H9 (cell line): Measurements from ENCODE around the gene NLRP14. TPM values are rescaled to one million over a fixed set of nuclear protein-coding genes. Genes with fewer than 3 reads are reported as not detected.

Experiments used
- DNase-seq: peaks from one replicate; pipeline ENCODE4 v3.0.0-alpha.2; 2017
- H2AFZ ChIP-seq: one replicate; pipeline ENCODE4 v1.6.1; 2013; ENCODE audit warnings: mild to moderate bottlenecking, low read length, control low read depth, moderate library complexity
- H2AK5ac ChIP-seq: 2 replicates; pipeline ENCODE4 v1.6.1; 2013; ENCODE audit warnings: low read length, control low read depth, mixed read lengths; ENCODE audit not compliant: insufficient read length
- H2BK120ac ChIP-seq: one replicate; pipeline ENCODE4 v1.6.1; 2013; ENCODE audit warnings: low read depth, mild to moderate bottlenecking, low read length, control low read depth, inconsistent platforms; ENCODE audit not compliant: poor library complexity, severe bottlenecking
- H2BK12ac ChIP-seq: 2 replicates; pipeline ENCODE4 v1.6.1; 2013; ENCODE audit warnings: low read length, control low read depth, mixed read lengths, low read depth; ENCODE audit not compliant: insufficient read length
- H2BK15ac ChIP-seq: 2 replicates; pipeline ENCODE4 v1.6.1; 2013; ENCODE audit warnings: low read depth, low read length, control low read depth
- H2BK20ac ChIP-seq: one replicate; pipeline ENCODE4 v1.6.1; 2013; ENCODE audit warnings: low read depth, mild to moderate bottlenecking, low read length, control low read depth, inconsistent platforms; ENCODE audit not compliant: poor library complexity, severe bottlenecking
- H2BK5ac ChIP-seq: 2 replicates; pipeline ENCODE4 v1.6.1; 2013; ENCODE audit warnings: low read length, control low read depth, mixed read lengths; ENCODE audit not compliant: insufficient read length
- H3K14ac ChIP-seq: 2 replicates; pipeline ENCODE4 v1.6.1; 2013; ENCODE audit warnings: low read length, control low read depth; ENCODE audit not compliant: insufficient read depth
- H3K18ac ChIP-seq: 2 replicates; pipeline ENCODE4 v1.6.1; 2013; ENCODE audit warnings: low read depth, mild to moderate bottlenecking, mixed read lengths, low read length, control low read depth; ENCODE audit not compliant: insufficient read length
- H3K23ac ChIP-seq: 2 replicates; pipeline ENCODE4 v1.6.1; 2013; ENCODE audit warnings: low read length, control low read depth, mixed read lengths, low read depth; ENCODE audit not compliant: insufficient read length
- H3K23me2 ChIP-seq: 2 replicates; pipeline ENCODE4 v1.6.1; 2013; ENCODE audit warnings: low read depth, mild to moderate bottlenecking, mixed read lengths, low read length, control low read depth; ENCODE audit not compliant: insufficient read length, poor library complexity, severe bottlenecking
- H3K27ac ChIP-seq: 2 replicates; pipeline ENCODE4 v1.5.1; 2013; ENCODE audit warnings: low read length, control low read depth, mixed read lengths, low read depth; ENCODE audit not compliant: insufficient read length
- H3K27me3 ChIP-seq: 2 replicates; pipeline ENCODE4 v1.6.1; 2013; ENCODE audit warnings: low read length, control low read depth, inconsistent platforms; ENCODE audit not compliant: insufficient read depth
- H3K4ac ChIP-seq: 2 replicates; pipeline ENCODE4 v1.6.1; 2013; ENCODE audit warnings: low read depth, mild to moderate bottlenecking, control low read depth, inconsistent platforms, low read length, moderate library complexity
- H3K4me1 ChIP-seq: 2 replicates; pipeline ENCODE4 v1.6.1; 2013; ENCODE audit warnings: low read length, control low read depth, inconsistent platforms; ENCODE audit not compliant: insufficient read depth
- H3K4me2 ChIP-seq: 2 replicates; pipeline ENCODE4 v1.6.1; 2013; ENCODE audit warnings: low read length, control low read depth, mixed read lengths; ENCODE audit not compliant: insufficient read length, insufficient read depth
- H3K56ac ChIP-seq: 2 replicates; pipeline ENCODE4 v1.6.1; 2013; ENCODE audit warnings: low read depth, mild to moderate bottlenecking, mixed read lengths, low read length, control low read depth; ENCODE audit not compliant: insufficient read length
- H3K79me1 ChIP-seq: 2 replicates; pipeline ENCODE4 v1.6.1; 2013; ENCODE audit warnings: low read depth, mild to moderate bottlenecking, moderate library complexity, low read length, control low read depth, inconsistent platforms; ENCODE audit not compliant: insufficient read depth, poor library complexity, severe bottlenecking
- H3K79me2 ChIP-seq: 2 replicates; pipeline ENCODE4 v1.6.1; 2013; ENCODE audit warnings: low read length, control low read depth, inconsistent platforms; ENCODE audit not compliant: insufficient read depth
- H3K9ac ChIP-seq: 2 replicates; pipeline ENCODE4 v1.6.1; 2013; ENCODE audit warnings: low read length, control low read depth, mixed read lengths; ENCODE audit not compliant: insufficient read length; ENCODE audit errors: extremely low read depth
- H3K9me3 ChIP-seq: one replicate; pipeline ENCODE4 v1.6.1; 2013; ENCODE audit warnings: low read depth, low read length, inconsistent platforms; ENCODE audit not compliant: control insufficient read depth
- H3T11ph ChIP-seq: one replicate; pipeline ENCODE4 v1.6.1; 2013; ENCODE audit warnings: mild to moderate bottlenecking, low read length, control low read depth, inconsistent platforms
- H4K20me1 ChIP-seq: one replicate; pipeline ENCODE4 v1.6.1; 2013; ENCODE audit not compliant: control insufficient read depth, insufficient read length, insufficient read depth
- H4K5ac ChIP-seq: 2 replicates; pipeline ENCODE4 v1.6.1; 2013; ENCODE audit warnings: low read depth, mild to moderate bottlenecking, mixed read lengths, low read length, control low read depth; ENCODE audit not compliant: insufficient read length
- H4K8ac ChIP-seq: replicated peaks from 2 replicates; pipeline ENCODE4 v1.6.1; 2013; ENCODE audit warnings: low read length, control low read depth, mixed read lengths, low read depth; ENCODE audit not compliant: insufficient read length
- H4K91ac ChIP-seq: 2 replicates; pipeline ENCODE4 v1.6.1; 2013; ENCODE audit warnings: low read depth, mild to moderate bottlenecking, moderate library complexity, mixed read lengths, low read length, control low read depth; ENCODE audit not compliant: insufficient read length
- H3K27ac Mint-ChIP-seq, 3 experiments: 2 replicates in 2 of 3; 3 replicates in 1 of 3; pipeline ENCODE4 v1.8.0; 2020 to 2021; ENCODE audit warnings: mixed read lengths in 3 of 3, mild to moderate bottlenecking in 1 of 3, moderate library complexity in 1 of 3
- H3K27me3 Mint-ChIP-seq: 2 replicates; pipeline ENCODE4 v1.8.0; 2021; ENCODE audit warnings: low read depth, mild to moderate bottlenecking, moderate library complexity, mixed read lengths
- H3K36me3 Mint-ChIP-seq, 3 experiments: 2 replicates in 2 of 3; 3 replicates in 1 of 3; pipeline ENCODE4 v1.8.0; 2020 to 2021; ENCODE audit warnings: low read depth in 3 of 3, mixed read lengths in 3 of 3; ENCODE audit not compliant: insufficient read depth in 1 of 3
- H3K4me1 Mint-ChIP-seq, 2 experiments: 2 replicates each; pipeline ENCODE4 v1.8.0; 2020; ENCODE audit warnings: mixed read lengths in 2 of 2
- H3K4me3 Mint-ChIP-seq, 2 experiments: 2 replicates in 1 of 2; 3 replicates in 1 of 2; pipeline ENCODE4 v1.8.0; 2020 to 2021; ENCODE audit warnings: mild to moderate bottlenecking in 2 of 2, mixed read lengths in 2 of 2, moderate library complexity in 1 of 2
- H3K9me3 Mint-ChIP-seq, 2 experiments: 2 replicates in 1 of 2; 3 replicates in 1 of 2; pipeline ENCODE4 v1.8.0; 2020; ENCODE audit warnings: mild to moderate bottlenecking in 2 of 2, mixed read lengths in 2 of 2, moderate library complexity in 1 of 2
- CTCF ChIP-seq: fragments of 200-600 bp; sonication (generic); conservative IDR thresholded peaks from 3 replicates; pipeline ENCODE4 v1.8.0; 2021; ENCODE audit warnings: antibody characterized with exemption, mild to moderate bottlenecking
- WGBS: extraction: QIAGEN DNeasy Blood & Tissue Kit; methylation state at CpG from one replicate; pipeline ENCODE4 v1.1.7; 2013; ENCODE audit warnings: missing lambda C conversion rate, low lambda C conversion rate, mixed read lengths; ENCODE audit not compliant: insufficient read length; ENCODE audit errors: extremely low coverage; 5-methylcytosine and 5-hydroxymethylcytosine counted together
- total RNA-seq: library from RNA; stranded (reverse); gene quantifications from 2 replicates; pipeline ENCODE4 v1.2.1, GENCODE V29; 2021

Gene NLRP14
- total RNA-seq, 1 experiment from 2014 or later = 0.07 TPM

DNA sequence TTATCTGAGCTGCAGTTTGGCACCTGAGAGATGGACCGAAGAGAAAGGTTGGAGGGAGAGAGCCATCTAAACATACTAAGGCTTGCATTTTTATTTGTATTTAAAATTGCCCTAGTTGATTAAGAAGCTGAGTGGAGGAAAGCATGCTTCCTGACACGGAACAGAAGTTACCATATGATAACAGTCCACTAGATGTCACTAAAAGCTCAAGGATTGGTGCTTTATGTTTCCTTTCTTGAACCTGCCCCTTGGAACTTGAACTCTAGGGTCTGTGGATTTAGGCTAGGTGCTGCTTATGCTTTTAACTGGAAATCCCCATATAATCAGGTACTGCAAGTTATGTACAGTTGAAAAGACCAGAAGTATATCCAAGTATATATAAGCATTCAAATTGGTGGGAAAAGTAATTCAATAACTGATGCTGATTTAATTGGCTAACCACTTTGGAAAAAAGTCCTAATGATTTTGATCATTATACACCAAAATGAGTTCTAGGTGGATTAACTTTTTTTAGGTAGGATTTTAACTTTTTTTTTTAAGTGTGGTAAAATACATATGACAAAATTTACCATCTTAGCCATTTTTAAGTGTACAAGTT is 78.1 kb downstream of the NLRP14 start:
- no peak overlapping the region for H3K4ac ChIP-seq
- H3K27ac ChIP-seq = no peak overlapping the region
- H4K20me1 ChIP-seq = no peaks in the 10 kb centered on the region
- H3K79me2 ChIP-seq = no peaks in the 10 kb centered on the region
- no peak overlapping the region for H2BK5ac ChIP-seq
- no peak overlapping the region for H3K4me2 ChIP-seq
- H3K27me3 Mint-ChIP-seq = peaks cover 14% of the 10 kb centered on the region
- H2AFZ ChIP-seq = no peak overlapping the region
- no peak overlapping the region for H3K9ac ChIP-seq
- no peaks in the 10 kb centered on the region for H3K36me3 Mint-ChIP-seq
- H4K5ac ChIP-seq = no peak overlapping the region
- no peak overlapping the region; a peak in 1 of 7 replicates for H3K27ac Mint-ChIP-seq
- peak; percentile 81 for TF ChIP-seq CTCF
- no peaks in the 10 kb centered on the region for H3K9me3 Mint-ChIP-seq
- H3K18ac ChIP-seq = no peak overlapping the region
- no peak overlapping the region for H2BK120ac ChIP-seq
- H2AK5ac ChIP-seq = no peak overlapping the region
- H3K79me1 ChIP-seq = no peaks in the 10 kb centered on the region
- H3K23me2 ChIP-seq = no peaks in the 10 kb centered on the region
- H2BK20ac ChIP-seq = no peak overlapping the region
- no peak overlapping the region for H3K14ac ChIP-seq
- no CpG with 5 or more reads among the region's 2 CpGs for WGBS
- H3T11ph ChIP-seq = no peak overlapping the region
- no peak overlapping the region for H2BK15ac ChIP-seq
- no peak for DNase-seq
- H3K4me1 Mint-ChIP-seq = no peaks in the 10 kb centered on the region
- H3K56ac ChIP-seq = no peak overlapping the region
- H2BK12ac ChIP-seq = no peak overlapping the region
- H3K27me3 ChIP-seq = no peaks in the 10 kb centered on the region
- no peaks in the 10 kb centered on the region for H3K9me3 ChIP-seq
- no peak overlapping the region for H4K8ac ChIP-seq
- no peaks in the 10 kb centered on the region for H3K4me1 ChIP-seq
- no peak overlapping the region for H4K91ac ChIP-seq
- no peak overlapping the region for H3K4me3 Mint-ChIP-seq
- H3K23ac ChIP-seq = no peak overlapping the region
